ENCODE measurements around the gene SLC13A2.

GRCh38 chr17:28460901-28461300, 12.5 kb upstream of the SLC13A2 start:
- TF ChIP-seq SUZ12 (IDR thresholded peaks at IDR 0.05) (no peak), TARDBP (IDR thresholded peaks at IDR 0.05) (no peak), FOXM1 (IDR thresholded peaks at IDR 0.05; ENCODE audit: borderline replicate concordance) (no peak)
- TF ChIP-seq, protein P1, sequence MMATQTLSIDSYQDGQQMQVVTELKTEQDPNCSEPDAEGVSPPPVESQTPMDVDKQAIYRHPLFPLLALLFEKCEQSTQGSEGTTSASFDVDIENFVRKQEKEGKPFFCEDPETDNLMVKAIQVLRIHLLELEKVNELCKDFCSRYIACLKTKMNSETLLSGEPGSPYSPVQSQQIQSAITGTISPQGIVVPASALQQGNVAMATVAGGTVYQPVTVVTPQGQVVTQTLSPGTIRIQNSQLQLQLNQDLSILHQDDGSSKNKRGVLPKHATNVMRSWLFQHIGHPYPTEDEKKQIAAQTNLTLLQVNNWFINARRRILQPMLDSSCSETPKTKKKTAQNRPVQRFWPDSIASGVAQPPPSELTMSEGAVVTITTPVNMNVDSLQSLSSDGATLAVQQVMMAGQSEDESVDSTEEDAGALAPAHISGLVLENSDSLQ (IDR thresholded peaks at IDR 0.05) = no peak
